ENCODE data around the gene LRRC59. TPM values are rescaled to one million over a fixed set of nuclear protein-coding genes. Genes with fewer than 3 reads are reported as not detected.
A peak's percentile ranks its signal among the peaks of the same experiment; 100 is the strongest.

The LRRC59 gene
- total and polyA plus RNA-seq, 2 of the 4 experiments (the other 2 are of a cell fraction) = 139 to 233 TPM

DNA sequence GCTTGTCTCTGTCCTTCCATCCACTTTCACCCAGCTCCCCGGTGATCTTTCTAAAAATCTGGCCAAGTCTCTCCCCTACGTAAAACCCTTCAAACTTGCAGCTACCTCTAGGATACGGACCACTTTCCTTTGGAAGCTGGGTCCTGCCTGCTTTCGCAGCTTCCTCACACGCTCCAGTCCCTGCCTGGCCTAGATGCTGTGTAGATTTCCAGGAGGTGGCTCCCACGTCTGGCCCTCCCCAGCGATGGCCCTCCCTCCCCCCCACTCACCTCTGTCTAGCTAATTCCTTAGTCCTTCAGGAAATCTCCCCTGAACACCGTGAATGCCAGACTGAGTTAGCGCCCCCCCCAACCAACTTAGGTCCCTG is 579 bp upstream of the LRRC59 start:
- H2AFZ ChIP-seq (replicated peaks; ENCODE audit: low read length, poor library complexity) = peak overlapping the region; percentile 95
- 0 out of 2 replicates have a peak, but pooled peaks cover 2% of the 10 kb centered on the region for H3K9me3 ChIP-seq (ENCODE audit: control insufficient read depth, insufficient read depth, low read length)
- in situ Hi-C loops (cut with MboI; ENCODE audit: low sequenced_read_pairs) = no loop called here
- no peak overlapping the region for H2AK9ac ChIP-seq (replicated peaks; ENCODE audit: low read depth, low read length, poor library complexity)
- peak overlapping the region in 1 of 2 experiments; percentile 95; a peak in 2 of 4 replicates for H4K8ac ChIP-seq (ENCODE audit: low read depth in 2 of 2, low read length in 2 of 2)
- no peak overlapping the region for H3K27ac ChIP-seq (ENCODE audit: insufficient read depth, low read length)
- 53% methylated on average over 6 of the region's 9 CpGs; no CpG with 5 or more reads in 1 of the 2 experiments for WGBS, 2 experiments (ENCODE audit: extremely low coverage in 2 of 2, insufficient read length in 1 of 2)
- no peak overlapping the region for H2BK120ac ChIP-seq (ENCODE audit: low read depth, low read length)
- ATAC-seq (ENCODE audit: low read depth) = no peak
- ChIA-PET POLR2A (ENCODE audit: unreplicated experiment) (interaction anchor here (0.7 to 1.3 kb wide), 3 partner anchors 24 to 98 kb away, joined by 4 to 5 read pairs (median 4); no protein-coding TSS in a partner anchor), CTCF (interaction anchor here (0.7 to 1.4 kb wide), 4 partner anchors 10 to 316 kb away, joined by 3 to 5 read pairs (median 4); no protein-coding TSS in a partner anchor)
- no peak overlapping the region for H3K56ac ChIP-seq (ENCODE audit: extremely low read depth, insufficient read depth, low read length)
- BruUV-seq (replicated peaks) = no TSS peak
- H3K18ac ChIP-seq (ENCODE audit: low read depth, low read length) = no peak overlapping the region
- H3K14ac ChIP-seq (replicated peaks; ENCODE audit: low read depth, low read length) = 0 out of 2 replicates have a peak overlapping the region, but pooled peaks have one; percentile 61
- H4K91ac ChIP-seq (ENCODE audit: insufficient read depth, low read depth, low read length) = no peak overlapping the region
- peaks cover 20% of the 10 kb centered on the region for H3K36me3 ChIP-seq (ENCODE audit: control insufficient read depth, insufficient read depth, low read length)
- 0 out of 2 replicates have a peak overlapping the region, but pooled peaks have one; percentile 66 for H3K4ac ChIP-seq (ENCODE audit: low read depth, low read length)
- DNase-seq = no peak
- peaks cover 13% of the 10 kb centered on the region; the same call in 1 of the 2 replicates for H3K9me1 ChIP-seq (ENCODE audit: insufficient read depth, low read length)
- H2BK5ac ChIP-seq (ENCODE audit: low read depth, low read length, poor library complexity, severe bottlenecking) = no peak overlapping the region
- no peak overlapping the region for H2BK20ac ChIP-seq (ENCODE audit: low read depth, low read length)
- peaks cover 19 to 26% of the 10 kb centered on the region in 2 experiments for H3K79me1 ChIP-seq (ENCODE audit: low read depth in 1 of 2, low read length in 2 of 2)
- peak overlapping the region; percentile 60 for H4K5ac ChIP-seq (ENCODE audit: low read depth, low read length)
- peaks cover 38% of the 10 kb centered on the region for H4K20me1 ChIP-seq (ENCODE audit: insufficient read depth, low read length)
- TF ChIP-seq SMC3 (IDR thresholded peaks at IDR 0.05; ENCODE audit: low read depth, low read length) (no peak), CEBPB (IDR thresholded peaks at IDR 0.05; ENCODE audit: low read depth, low read length) (no peak), RCOR1 (IDR thresholded peaks at IDR 0.05; ENCODE audit: insufficient replicate concordance, low read length) (no peak), BHLHE40 (IDR thresholded peaks at IDR 0.05; ENCODE audit: low read depth, low read length) (no peak), MAZ (IDR thresholded peaks at IDR 0.05; ENCODE audit: borderline replicate concordance, low read depth, low read length) (no peak), POLR2A (IDR thresholded peaks at IDR 0.05; ENCODE audit: low read depth, low read length) (no peak), NFE2L2 (IDR thresholded peaks at IDR 0.05; ENCODE audit: low read depth, low read length) (no peak), RFX5 (IDR thresholded peaks at IDR 0.05; ENCODE audit: low read depth, low read length) (no peak), FOS (IDR thresholded peaks at IDR 0.05; ENCODE audit: low read depth, low read length) (no peak), MAFK (IDR thresholded peaks at IDR 0.05; ENCODE audit: low read depth, low read length) (no peak), RAD21 (IDR thresholded peaks at IDR 0.05; ENCODE audit: low read length) (no peak), CHD1 (IDR thresholded peaks at IDR 0.05; ENCODE audit: low read depth, low read length) (no peak), MXI1 (IDR thresholded peaks at IDR 0.05; ENCODE audit: borderline replicate concordance, low read depth, low read length) (no peak)
- TF ChIP-seq, protein P1, sequence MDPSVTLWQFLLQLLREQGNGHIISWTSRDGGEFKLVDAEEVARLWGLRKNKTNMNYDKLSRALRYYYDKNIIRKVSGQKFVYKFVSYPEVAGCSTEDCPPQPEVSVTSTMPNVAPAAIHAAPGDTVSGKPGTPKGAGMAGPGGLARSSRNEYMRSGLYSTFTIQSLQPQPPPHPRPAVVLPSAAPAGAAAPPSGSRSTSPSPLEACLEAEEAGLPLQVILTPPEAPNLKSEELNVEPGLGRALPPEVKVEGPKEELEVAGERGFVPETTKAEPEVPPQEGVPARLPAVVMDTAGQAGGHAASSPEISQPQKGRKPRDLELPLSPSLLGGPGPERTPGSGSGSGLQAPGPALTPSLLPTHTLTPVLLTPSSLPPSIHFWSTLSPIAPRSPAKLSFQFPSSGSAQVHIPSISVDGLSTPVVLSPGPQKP (IDR thresholded peaks at IDR 0.05; ENCODE audit: borderline replicate concordance, low read depth, low read length) = no peak
- TF ChIP-seq, protein P2, sequence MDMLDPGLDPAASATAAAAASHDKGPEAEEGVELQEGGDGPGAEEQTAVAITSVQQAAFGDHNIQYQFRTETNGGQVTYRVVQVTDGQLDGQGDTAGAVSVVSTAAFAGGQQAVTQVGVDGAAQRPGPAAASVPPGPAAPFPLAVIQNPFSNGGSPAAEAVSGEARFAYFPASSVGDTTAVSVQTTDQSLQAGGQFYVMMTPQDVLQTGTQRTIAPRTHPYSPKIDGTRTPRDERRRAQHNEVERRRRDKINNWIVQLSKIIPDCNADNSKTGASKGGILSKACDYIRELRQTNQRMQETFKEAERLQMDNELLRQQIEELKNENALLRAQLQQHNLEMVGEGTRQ (IDR thresholded peaks at IDR 0.05; ENCODE audit: low read depth, low read length) = no peak
- TF ChIP-seq, protein P3, sequence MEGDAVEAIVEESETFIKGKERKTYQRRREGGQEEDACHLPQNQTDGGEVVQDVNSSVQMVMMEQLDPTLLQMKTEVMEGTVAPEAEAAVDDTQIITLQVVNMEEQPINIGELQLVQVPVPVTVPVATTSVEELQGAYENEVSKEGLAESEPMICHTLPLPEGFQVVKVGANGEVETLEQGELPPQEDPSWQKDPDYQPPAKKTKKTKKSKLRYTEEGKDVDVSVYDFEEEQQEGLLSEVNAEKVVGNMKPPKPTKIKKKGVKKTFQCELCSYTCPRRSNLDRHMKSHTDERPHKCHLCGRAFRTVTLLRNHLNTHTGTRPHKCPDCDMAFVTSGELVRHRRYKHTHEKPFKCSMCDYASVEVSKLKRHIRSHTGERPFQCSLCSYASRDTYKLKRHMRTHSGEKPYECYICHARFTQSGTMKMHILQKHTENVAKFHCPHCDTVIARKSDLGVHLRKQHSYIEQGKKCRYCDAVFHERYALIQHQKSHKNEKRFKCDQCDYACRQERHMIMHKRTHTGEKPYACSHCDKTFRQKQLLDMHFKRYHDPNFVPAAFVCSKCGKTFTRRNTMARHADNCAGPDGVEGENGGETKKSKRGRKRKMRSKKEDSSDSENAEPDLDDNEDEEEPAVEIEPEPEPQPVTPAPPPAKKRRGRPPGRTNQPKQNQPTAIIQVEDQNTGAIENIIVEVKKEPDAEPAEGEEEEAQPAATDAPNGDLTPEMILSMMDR (conservative IDR thresholded peaks at IDR 0.05; ENCODE audit: low read depth, low read length) = no peak
- H2AK5ac ChIP-seq (ENCODE audit: low read depth, low read length) = peak overlapping the region; percentile 12; the same call in 1 of the 2 replicates
- H3K4me3 ChIP-seq (ENCODE audit: insufficient read depth, low read depth, low read length) = no peak overlapping the region
- no peak overlapping the region for H2BK15ac ChIP-seq (ENCODE audit: low read depth, low read length)
- no peak overlapping the region for H3K9ac ChIP-seq (ENCODE audit: low read depth, low read length)
- H3K27me3 ChIP-seq (ENCODE audit: control insufficient read depth, insufficient read depth, low read length) = peaks cover 4% of the 10 kb centered on the region
- intact Hi-C loops (cut with micrococcal nuclease) = loop anchor here (1.0 kb wide), 1 partner anchor 80 kb away; the partner anchor contains the start of gene RSAD1
- peaks cover 4% of the 10 kb centered on the region for H3K4me1 ChIP-seq (ENCODE audit: control insufficient read depth, insufficient read depth, low read length)
- no peak overlapping the region for H3K4me2 ChIP-seq (ENCODE audit: low read depth, low read length)
- no peak overlapping the region for H3K23ac ChIP-seq (ENCODE audit: low read depth, low read length)
- dilution Hi-C loops (cut with HindIII; ENCODE audit: low sequenced_read_pairs, unreplicated experiment) = no loop called here
